Spinal cord (tissue), 10 donors: ENCODE results near the gene SYNGR2. TPM values are rescaled to one million over a fixed set of nuclear protein-coding genes. Genes with fewer than 3 reads are reported as not detected.
A peak's percentile ranks its signal among the peaks of the same experiment; 100 is the strongest.

Experiments used
- DNase-seq, 6 donors: peaks; one replicate each; pipeline versions ENCODE4 v3.0.0 to v3.0.0-alpha.2; 2013 to 2015; ENCODE audit warnings: low spot score in 6 of 6, low read depth in 4 of 6
- H3K27ac ChIP-seq: one replicate; pipeline ENCODE4 v1.5.1; 2013; ENCODE audit warnings: low read depth, low read length, control low read depth
- H3K27me3 ChIP-seq: one replicate; pipeline ENCODE4 v1.6.1; 2013; ENCODE audit warnings: low read length; ENCODE audit not compliant: control insufficient read depth, insufficient read depth
- H3K36me3 ChIP-seq: one replicate; pipeline ENCODE4 v1.6.1; 2013; ENCODE audit warnings: low read length; ENCODE audit not compliant: control insufficient read depth, insufficient read depth
- H3K4me1 ChIP-seq: one replicate; pipeline ENCODE4 v1.6.1; 2013; ENCODE audit warnings: low read length; ENCODE audit not compliant: control insufficient read depth, insufficient read depth
- H3K4me3 ChIP-seq: one replicate; pipeline ENCODE4 v1.5.1; 2013; ENCODE audit warnings: low read depth, low read length, control low read depth
- H3K9me3 ChIP-seq: one replicate; pipeline ENCODE4 v1.6.1; 2013; ENCODE audit warnings: low read length; ENCODE audit not compliant: control insufficient read depth, insufficient read depth
- WGBS: methylation state at CpG from one replicate; pipeline ENCODE4 v1.1.5; 2013; ENCODE audit warnings: missing lambda C conversion rate; ENCODE audit not compliant: insufficient coverage; 5-methylcytosine and 5-hydroxymethylcytosine counted together
- polyA plus RNA-seq, 2 donors: library from polyadenylated mRNA; unstranded; fragments of 120-200 nt; gene quantifications; one replicate each; pipeline ENCODE4 v1.2.1, GENCODE V29; 2013; ENCODE audit not compliant: insufficient read length in 2 of 2
- total RNA-seq, 2 donors: library from RNA; depleted of rRNA in 1 of 2; stranded (reverse); fragments of 120-200 nt in 1 of 2; fragments of >200 nt in 1 of 2; gene quantifications; one replicate each; pipeline versions ENCODE4 v1.2.3 to v1.2.4, GENCODE V29; 2013 to 2014
- donor health status: healthy.

SYNGR2 gene
- total and polyA plus RNA-seq, 4 donors: 16.7 to 33.6 (median 21.9) TPM

DNA sequence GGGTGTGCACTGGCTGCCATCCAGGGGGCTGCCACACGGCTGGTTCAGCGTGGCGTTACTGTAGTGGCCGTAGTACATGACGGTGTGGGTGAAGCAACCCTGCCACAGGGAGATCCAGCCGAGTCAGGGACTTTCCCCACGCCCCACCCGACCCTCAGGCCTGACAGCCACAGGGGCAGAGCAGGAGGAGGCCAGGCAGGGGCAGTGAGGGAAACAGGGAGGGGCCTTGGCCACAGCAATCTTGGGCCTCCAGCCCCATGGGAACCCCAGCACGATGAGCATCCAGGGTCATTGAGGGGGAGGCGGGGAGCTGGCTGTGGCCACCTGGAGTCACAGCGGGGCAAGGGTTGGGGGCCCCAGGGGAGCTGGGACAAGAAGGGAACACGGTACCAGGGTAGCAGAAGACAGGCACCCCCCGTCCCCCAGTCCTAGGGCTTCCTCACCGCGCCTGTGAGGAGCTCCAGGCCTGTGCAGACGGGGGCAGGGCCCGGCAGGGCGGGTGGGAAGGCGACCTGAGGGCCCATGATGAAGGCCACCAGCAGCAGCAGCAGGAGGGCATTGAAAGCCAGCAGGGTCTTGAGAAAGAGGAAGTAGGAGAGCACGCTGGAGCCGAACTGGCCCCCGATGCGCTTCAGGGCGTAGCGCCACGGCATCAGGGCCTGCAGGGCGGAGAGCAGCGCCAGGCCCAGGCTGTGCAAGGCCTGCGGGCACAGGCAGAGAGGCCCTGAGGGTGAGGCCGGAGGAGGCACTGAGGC lies 44.1 kb upstream of the SYNGR2 start:
- no peaks in the 10 kb centered on the region for H3K9me3 ChIP-seq
- peaks cover 46% of the 10 kb centered on the region for H3K4me1 ChIP-seq
- H3K27me3 ChIP-seq: peaks cover 16% of the 10 kb centered on the region
- H3K4me3 ChIP-seq: no peak overlapping the region
- DNase-seq: no peak
- 91% methylated on average over 28 of the region's 30 CpGs for WGBS
- no peak overlapping the region for H3K27ac ChIP-seq
- H3K36me3 ChIP-seq: peaks cover 42% of the 10 kb centered on the region

DNA sequence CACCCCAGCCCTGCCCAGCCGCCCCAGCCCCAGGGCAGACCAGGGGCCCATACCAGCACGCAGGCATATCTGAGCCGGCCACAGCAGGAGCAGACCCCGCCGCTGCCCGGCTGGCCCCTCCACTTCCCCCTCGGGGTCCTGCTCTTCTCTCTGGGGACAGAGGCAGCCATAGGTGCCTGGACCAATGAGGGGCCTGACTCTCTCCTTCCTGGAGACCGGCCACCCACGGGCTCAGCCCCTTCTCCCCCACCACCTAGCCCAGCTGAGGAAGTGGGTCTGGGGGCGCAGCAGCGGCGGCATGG lies 43.6 kb upstream of the SYNGR2 start:
- 82% methylated on average over 10 of the region's 12 CpGs for WGBS
- Histone ChIP-seq H3K27me3 (peaks cover 22% of the 10 kb centered on the region), H3K27ac (no peak overlapping the region), H3K36me3 (peaks cover 42% of the 10 kb centered on the region), H3K4me1 (peaks cover 52% of the 10 kb centered on the region), H3K9me3 (no peaks in the 10 kb centered on the region), H3K4me3 (no peak overlapping the region)
- DNase-seq: no peak

DNA sequence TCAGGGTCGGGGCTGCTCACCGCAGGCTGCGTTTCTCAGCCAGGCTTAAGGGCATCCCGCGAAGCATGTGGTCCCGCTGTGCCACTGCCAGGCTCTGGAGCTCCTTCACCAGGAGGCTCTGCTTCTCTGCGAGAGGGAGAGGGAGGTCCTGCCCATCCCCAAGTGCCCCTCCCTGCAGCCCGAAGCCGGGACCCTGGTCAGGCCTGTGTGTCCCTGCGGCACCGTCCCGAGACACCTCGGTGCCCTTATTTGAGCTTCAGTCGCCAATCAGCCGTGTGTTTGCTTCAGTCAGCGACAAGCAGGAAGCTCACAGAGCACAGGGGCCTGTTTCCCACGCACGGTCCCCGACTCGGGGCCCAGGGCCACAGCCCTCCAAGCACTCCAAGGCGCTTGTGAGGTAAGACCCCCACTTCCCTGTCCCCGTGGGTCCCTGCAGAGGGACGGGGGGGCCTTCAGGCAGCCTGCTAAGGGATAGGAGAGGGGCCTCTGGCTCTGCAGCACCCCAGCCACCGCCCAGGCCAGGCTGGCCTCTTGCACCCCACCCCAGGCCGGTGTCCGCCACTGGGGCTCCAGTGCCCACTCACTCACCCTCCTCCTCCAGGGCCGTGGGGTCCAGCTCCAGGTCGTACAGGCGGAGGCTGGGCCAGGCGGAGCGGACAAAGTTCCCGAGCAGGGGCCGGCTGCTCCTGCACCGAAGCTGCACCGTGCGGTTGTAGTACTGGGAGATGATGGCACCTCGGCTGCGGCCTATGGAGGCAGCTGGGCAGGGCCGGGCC lies 43.1 kb upstream of the SYNGR2 start:
- WGBS: 83% methylated on average over 36 of the region's 39 CpGs

DNA sequence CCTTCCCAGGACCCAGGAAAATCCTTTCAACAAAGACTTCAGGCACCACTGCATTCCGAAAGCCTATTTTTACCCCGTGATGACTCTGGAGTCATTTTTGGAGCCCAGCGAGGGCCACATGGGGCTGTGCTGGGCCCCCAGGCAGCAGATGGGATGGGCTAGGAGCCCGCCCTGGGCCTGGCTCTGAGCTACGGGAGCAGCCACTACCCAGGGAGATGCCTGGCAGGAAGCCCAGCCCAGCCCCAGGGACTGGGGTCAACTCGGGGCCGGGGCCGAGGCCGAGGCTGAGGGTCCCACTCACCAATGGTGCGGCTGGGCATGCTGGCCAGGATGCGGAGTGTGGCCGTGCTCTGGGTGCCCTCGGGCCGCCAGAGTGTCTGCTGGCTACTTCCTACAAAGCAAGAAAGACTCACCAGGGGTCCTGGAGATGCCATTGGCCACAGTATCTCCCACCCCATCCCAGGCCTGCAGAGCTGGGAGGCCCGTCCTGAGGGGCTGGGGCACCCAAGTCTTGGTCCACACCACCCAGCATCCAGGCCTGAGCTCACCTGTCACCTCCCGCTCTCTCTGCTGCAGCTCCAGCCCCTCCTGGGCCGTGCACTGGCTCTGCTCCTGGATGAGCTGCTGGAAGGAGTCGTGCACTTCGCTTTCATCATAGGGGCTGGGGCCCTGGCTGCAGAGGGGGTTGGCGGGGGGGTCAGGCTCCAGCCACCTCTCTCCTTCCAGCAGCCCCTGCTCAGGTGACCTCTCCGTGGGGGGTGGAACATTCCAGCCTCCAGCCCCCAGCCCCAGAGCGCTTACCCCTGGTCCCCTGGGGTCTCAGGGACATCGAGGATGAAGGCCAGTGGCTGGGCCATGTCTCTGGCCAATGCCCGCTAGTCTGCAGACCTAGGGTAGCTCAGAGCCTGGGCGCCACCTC lies 42.1 kb upstream of the SYNGR2 start:
- 61% methylated on average over 25 of the region's 25 CpGs for WGBS
- no peaks in the 10 kb centered on the region for H3K9me3 ChIP-seq
- DNase-seq: no peak
- peaks cover 65% of the 10 kb centered on the region for H3K4me1 ChIP-seq
- H3K27ac ChIP-seq: peak overlapping the region; percentile 92
- H3K27me3 ChIP-seq: peaks cover 36% of the 10 kb centered on the region
- H3K36me3 ChIP-seq: peaks cover 41% of the 10 kb centered on the region
- no peak overlapping the region for H3K4me3 ChIP-seq

More for the DNA sequence above, 43.1 kb upstream of the SYNGR2 start:
- no peak for DNase-seq
- Histone ChIP-seq H3K27ac (peak overlapping the region; percentile 92), H3K4me3 (no peak overlapping the region), H3K4me1 (peaks cover 57% of the 10 kb centered on the region), H3K9me3 (no peaks in the 10 kb centered on the region), H3K36me3 (peaks cover 42% of the 10 kb centered on the region), H3K27me3 (peaks cover 27% of the 10 kb centered on the region)

- Histone ChIP-seq H3K36me3 (peaks cover 35% of the 10 kb centered on the region), H3K4me3 (no peak overlapping the region), H3K27me3 (peaks cover 43% of the 10 kb centered on the region), H3K9me3 (no peaks in the 10 kb centered on the region), H3K27ac (peak overlapping the region; percentile 92), H3K4me1 (peaks cover 70% of the 10 kb centered on the region)
- WGBS: 71% methylated on average over 4 of the region's 6 CpGs
- DNase-seq: no peak
These were observed 41.5 kb upstream of the SYNGR2 start for GRCh38 chr17:78126895-78127238.

GRCh38 chr17:78127239-78127887 lies 41.0 kb upstream of the SYNGR2 start:
- Histone ChIP-seq H3K9me3 (no peaks in the 10 kb centered on the region), H3K4me1 (peaks cover 73% of the 10 kb centered on the region), H3K36me3 (peaks cover 30% of the 10 kb centered on the region), H3K4me3 (peak overlapping the region; percentile 55), H3K27me3 (peaks cover 48% of the 10 kb centered on the region), H3K27ac (peak overlapping the region; percentile 92)
- 29% methylated on average over 21 of the region's 25 CpGs for WGBS
- peak in 1 of 6 donors; percentile 78 for DNase-seq

- Histone ChIP-seq H3K27me3 (peaks cover 54% of the 10 kb centered on the region), H3K27ac (peak overlapping the region; percentile 92), H3K4me3 (peak overlapping the region; percentile 55), H3K4me1 (peaks cover 77% of the 10 kb centered on the region), H3K36me3 (peaks cover 25% of the 10 kb centered on the region), H3K9me3 (no peaks in the 10 kb centered on the region)
- DNase-seq: no peak
- WGBS: 5% methylated on average over 30 of the region's 39 CpGs
These were observed 40.4 kb upstream of the SYNGR2 start for GRCh38 chr17:78127888-78128550.

- Histone ChIP-seq H3K4me1 (peaks cover 77% of the 10 kb centered on the region), H3K27ac (peak within 1 kb of the TSS; percentile 92), H3K27me3 (peaks cover 58% of the 10 kb centered on the region), H3K4me3 (peak within 1 kb of the TSS; percentile 55), H3K9me3 (no peaks in the 10 kb centered on the region), H3K36me3 (peaks cover 22% of the 10 kb centered on the region)
- 2% methylated on average over 33 of the region's 54 CpGs for WGBS
- peak in 2 of 6 donors; percentile 23 to 61 for DNase-seq
These were observed 39.6 kb upstream of the SYNGR2 start, which contains the start of gene TMC6 for GRCh38 chr17:78128551-78129350. TMC6 (minus strand) TSS chr17:78128755; CDS start chr17:78126832, 1,923 bp downstream.
